Measurements from ENCODE around the gene CAPN12.
A peak's percentile ranks its signal among the peaks of the same experiment; 100 is the strongest.

Gene CAPN12

DNA sequence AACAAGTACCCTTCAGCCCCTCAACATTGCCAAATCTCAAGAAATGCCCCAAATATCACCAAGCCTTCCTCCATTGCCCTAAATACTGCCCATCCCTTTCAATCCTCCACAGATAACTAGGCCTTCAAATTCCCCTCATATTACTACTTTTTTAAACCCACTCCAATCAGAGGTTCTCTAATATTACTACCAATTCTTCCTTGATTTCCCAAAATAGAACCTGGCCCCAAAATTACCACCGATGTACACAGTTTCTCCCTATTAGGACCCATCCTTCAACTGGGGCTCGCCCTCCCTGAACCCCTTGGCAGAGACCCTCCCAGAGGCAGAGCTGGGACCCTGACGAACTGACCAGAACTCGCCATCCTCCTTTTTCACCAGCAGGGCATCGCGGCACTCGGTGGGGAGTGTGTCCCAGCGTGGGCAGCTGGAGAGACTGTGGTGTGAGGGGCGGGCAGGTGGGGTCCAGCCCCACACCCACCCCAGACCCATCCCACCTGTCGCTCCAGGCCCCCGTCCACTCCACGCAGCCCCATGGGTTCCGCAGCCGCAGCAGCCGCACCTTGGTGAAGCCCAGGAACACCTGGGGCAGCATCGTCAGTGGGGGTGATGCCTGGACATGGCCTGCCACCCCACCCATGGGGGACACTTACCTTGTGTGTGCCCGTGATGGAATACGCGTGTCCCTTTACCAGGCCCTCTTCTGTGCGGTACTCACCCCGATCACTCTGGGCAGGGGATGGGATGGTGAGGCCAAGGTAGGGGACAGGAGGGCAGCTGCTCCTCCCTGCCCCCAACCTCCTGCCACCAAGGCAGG, 6.1 kb downstream of the CAPN12 start:
- no peak for DNase-seq

- no peak for DNase-seq
These were observed 6.9 kb downstream of the CAPN12 start for GRCh38 chr19:38737281-38737865.

- peak; percentile 71 for DNase-seq
These were observed 7.6 kb downstream of the CAPN12 start for GRCh38 chr19:38736413-38737280.

- DNase-seq = peak; percentile 60
These were observed 8.2 kb downstream of the CAPN12 start for GRCh38 chr19:38736036-38736412.

DNA sequence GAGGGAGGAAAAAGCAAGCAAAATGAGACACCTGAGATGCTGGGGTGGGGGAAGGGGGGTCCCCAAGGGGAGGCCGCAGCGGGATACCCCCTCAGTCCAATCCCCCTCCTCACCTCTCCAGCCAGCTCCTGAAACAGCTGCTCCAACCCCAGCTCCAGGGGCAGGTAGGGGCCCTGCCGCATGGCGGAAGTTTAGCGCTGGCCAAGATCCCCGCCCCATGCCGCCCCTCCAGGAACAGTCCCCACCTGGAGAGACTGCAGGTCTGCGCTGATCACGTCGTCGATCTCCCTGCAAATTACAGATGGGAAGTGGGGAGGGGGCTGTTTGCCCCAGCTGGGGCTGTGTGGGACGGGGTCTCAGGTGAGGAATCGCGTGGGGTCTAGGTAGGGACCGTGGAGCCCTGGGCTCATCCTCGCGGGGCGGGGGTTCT, 9.0 kb downstream of the CAPN12 start:
- peak; percentile 33 for DNase-seq

DNA sequence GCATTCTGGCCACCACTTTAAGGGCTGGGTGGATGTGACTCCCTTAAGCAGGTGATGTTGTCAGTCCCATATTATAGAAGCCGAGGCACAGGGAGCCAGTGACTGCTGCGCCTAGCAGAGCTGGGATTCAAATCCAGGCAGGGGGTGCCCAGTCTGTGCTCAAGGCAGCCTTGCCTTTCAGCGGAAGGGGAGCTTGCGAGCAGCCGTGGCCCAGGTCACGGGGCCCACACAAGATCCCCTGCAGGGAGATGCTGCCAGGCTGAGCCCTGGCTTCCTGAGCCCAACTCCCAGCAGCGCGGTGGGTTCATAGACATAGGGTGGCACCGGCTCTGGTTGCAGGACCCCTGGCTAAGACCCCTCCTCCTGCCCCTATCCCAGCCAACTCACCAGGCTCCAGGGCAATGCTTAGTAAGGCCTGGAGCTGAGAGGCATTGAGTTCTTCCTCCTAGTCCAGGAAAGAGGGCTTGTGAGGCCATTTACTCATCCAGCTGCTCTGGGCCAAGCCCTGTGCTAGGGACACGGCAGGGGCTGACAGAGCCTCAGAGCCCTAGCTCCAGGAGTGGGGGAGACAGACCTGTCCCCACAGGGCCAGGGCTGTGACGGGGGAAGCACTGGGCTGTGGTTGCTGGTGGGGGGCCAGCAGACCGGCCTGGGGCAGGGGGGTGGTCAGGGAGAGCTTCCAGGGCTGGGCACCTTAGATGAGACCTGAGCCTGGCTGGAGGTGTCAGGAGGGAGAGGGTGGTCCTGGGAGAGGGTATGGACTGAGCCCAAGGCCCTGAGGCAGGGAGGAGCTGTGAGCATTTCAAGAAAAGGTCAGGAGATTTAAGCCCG, 9.6 kb downstream of the CAPN12 start:
- peak; percentile 45 for DNase-seq

DNA sequence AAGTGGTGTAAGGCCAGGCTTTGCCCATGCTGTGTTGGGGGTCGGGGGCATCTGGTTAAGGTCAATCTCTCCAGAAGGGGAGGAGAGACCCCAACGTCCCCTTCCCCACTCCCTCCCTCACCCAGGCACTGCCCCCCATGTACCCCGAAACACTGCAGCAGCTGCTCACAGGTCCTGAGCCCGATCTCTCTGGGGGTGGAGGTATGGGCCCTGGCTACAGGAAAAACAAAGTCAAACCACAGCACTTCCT, 10.2 kb downstream of the CAPN12 start:
- DNase-seq = no peak

GRCh38 chr19:38733493-38734175, 10.6 kb downstream of the CAPN12 start:
- no peak for DNase-seq

- no peak for DNase-seq
These were observed 11.1 kb downstream of the CAPN12 start for GRCh38 chr19:38733241-38733492.

GRCh38 chr19:38731654-38732301, 12.5 kb downstream of the CAPN12 start:
- DNase-seq = no peak

GRCh38 chr19:38730731-38731589, 13.3 kb downstream of the CAPN12 start:
- no peak for DNase-seq

DNA sequence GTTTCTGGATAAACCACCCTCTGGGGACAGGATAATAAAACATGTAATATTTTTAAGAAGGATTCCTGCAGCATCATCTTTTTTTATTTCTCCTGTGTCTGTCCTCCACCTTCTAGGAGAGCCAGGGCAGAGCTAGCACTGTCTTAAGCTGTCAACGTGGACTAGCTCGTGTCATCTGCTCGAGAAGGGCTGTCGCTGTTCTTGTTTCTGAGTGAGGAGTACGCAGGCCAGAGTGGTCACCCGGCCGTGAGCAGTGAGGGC, 13.9 kb downstream of the CAPN12 start:
- no peak for DNase-seq

DNA sequence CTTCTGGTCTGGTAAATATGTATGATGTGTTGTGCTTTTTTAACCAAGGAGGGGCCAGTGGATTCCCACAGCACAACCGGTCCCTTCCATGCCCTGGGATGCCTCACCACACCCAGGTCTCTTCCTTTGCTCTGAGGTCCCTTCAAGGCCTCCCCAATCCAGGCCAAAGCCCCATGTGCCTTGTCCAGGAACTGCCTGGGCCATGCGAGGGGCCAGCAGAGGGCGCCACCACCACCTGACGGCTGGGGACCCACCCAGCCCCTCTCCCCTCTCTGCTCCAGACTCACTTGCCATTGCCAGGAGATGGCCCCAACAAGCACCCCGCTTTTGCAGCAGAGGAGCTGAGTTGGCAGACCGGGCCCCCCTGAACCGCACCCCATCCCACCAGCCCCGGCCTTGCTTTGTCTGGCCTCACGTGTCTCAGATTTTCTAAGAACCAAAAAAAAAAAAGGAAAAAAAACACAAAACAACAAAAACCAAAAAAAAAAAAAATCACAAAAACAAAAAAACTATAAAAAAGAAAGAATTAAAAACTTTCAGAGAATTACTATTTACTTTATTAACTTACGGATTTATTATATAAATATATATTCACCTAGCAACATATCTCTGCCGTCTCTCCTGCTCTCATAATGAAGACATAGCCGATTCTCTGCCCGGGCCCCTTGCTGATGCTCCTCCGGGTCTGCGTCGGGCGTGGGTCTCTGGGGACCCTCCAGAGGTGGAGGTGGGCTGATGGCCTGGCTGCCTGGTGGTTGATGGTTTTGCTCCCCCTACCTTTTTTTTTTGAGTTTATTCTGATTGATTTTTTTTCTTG, 14.4 kb downstream of the CAPN12 start:
- DNase-seq = peak; percentile 76

- no peak for DNase-seq
These were observed 15.3 kb downstream of the CAPN12 start for GRCh38 chr19:38728752-38729541.

DNA sequence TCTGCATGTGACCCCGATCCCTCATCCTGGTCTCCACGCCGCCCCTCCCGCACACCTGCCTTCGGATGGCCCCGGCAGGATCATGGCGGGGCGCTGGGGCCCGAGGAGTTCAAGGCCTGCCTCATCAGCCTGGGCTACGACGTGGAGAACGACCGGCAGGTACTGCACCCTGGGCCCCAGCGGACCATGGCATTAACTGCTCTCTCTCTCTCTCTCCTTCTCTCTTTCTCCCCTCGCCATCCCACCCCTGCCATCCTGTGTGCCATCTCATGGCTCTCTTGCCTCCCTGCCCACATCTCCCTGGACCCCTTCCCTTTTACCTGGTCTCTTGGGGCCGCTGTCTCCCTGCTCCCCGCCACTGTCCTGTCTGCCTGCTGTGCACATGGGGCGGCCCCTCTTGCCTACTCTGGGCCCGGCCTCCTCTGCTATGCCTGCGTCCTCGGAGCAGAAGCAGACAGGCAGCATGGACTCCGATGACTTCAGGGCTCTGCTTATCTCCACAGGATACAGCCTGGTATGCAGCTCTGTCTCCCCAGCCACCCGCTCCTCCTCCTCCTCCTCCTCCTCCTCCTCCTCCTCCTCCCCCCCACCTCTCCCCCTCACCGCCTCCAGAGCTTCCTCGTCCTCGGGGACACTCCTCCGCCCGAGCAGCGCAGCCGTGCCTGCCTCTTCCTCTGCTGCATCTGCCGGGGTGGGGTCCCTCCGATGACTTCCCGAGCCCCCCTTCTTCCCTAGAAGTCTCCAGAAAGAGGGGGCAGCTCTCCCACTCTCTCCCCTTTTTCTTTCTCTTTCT, 16.2 kb downstream of the CAPN12 start:
- no peak for DNase-seq

DNA sequence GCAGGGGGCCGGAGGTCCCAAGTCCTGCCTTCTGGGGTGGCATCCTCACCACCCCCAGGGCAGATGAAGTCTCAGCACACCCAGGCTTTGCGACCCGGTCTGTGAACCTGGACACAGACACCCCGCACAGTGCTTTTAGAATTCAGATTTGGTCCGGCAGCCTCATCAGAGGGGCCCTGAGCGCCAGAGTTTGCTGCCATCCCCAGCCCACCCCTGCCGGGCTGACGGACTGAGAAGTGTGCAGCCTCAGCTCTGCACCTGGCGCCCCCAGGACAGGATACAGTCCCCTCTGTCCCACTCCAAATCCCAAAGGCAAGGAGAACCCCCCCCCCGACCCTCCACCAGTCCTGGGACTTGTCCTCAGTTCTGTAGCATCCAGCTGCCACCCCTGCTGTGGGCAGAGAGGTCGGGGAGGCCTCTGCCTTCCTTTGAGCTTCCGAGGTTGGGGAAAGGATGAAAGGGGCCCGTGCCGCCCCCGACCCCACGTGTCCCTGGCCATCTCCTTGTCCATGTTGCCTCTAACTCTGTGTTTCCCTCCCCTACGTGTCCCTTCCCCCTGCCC, 16.9 kb downstream of the CAPN12 start:
- DNase-seq = no peak

- DNase-seq = peak; percentile 41
These were observed 17.4 kb downstream of the CAPN12 start for GRCh38 chr19:38726761-38727301.

DNA sequence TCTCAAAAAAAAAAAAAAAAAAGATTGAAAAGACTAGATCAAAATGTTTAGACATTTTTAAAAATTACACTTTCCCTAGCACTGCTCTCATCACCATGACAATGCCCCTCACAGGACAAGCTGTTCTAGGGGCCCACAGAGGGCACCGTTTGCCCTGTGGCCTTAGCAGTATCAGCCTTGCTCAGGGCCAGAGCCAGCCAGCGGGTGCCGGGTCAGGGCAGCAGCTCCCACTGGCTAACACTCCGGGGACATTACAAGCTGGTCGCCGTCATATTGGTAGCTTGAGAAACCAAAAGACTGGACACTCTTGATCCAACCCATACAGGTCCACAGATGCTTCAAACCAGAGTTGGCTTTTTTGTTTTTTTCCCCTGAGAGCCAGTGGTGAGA, 18.0 kb downstream of the CAPN12 start:
- DNase-seq = no peak

Measured in CD4-positive, alpha-beta T cell treated with Interleukin-10 for 1 hour (primary cell).